ENCODE data around the gene CADPS2. TPM values are rescaled to one million over a fixed set of nuclear protein-coding genes. Genes with fewer than 3 reads are reported as not detected.

Gene CADPS2
- total and polyA plus RNA-seq, 2 of the 8 experiments (the other 6 are each of a cell fraction or from before 2014, with no cell fraction given) = 8.9 to 22.3 TPM

DNA sequence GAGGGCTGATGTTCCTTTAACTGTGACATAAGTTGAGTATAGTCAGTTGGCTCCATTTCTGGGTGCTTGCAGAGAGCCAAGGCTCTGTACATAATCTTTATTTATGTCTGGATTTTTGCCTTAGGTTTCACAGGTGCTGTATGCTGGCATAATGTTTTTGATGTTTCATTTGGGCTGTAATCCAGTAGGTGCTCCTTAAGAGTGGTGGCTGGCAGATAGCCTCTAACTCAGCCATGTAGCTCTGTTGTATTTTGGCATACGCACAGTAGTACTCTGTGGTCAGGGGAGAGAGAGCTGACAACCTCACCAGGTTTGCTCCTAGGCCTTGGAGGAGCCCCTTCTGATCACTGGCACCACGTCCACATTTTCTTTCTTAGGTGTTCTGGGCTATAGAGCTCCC is 248.5 kb downstream of the CADPS2 start (continued):
- TF ChIP-seq, protein P1, sequence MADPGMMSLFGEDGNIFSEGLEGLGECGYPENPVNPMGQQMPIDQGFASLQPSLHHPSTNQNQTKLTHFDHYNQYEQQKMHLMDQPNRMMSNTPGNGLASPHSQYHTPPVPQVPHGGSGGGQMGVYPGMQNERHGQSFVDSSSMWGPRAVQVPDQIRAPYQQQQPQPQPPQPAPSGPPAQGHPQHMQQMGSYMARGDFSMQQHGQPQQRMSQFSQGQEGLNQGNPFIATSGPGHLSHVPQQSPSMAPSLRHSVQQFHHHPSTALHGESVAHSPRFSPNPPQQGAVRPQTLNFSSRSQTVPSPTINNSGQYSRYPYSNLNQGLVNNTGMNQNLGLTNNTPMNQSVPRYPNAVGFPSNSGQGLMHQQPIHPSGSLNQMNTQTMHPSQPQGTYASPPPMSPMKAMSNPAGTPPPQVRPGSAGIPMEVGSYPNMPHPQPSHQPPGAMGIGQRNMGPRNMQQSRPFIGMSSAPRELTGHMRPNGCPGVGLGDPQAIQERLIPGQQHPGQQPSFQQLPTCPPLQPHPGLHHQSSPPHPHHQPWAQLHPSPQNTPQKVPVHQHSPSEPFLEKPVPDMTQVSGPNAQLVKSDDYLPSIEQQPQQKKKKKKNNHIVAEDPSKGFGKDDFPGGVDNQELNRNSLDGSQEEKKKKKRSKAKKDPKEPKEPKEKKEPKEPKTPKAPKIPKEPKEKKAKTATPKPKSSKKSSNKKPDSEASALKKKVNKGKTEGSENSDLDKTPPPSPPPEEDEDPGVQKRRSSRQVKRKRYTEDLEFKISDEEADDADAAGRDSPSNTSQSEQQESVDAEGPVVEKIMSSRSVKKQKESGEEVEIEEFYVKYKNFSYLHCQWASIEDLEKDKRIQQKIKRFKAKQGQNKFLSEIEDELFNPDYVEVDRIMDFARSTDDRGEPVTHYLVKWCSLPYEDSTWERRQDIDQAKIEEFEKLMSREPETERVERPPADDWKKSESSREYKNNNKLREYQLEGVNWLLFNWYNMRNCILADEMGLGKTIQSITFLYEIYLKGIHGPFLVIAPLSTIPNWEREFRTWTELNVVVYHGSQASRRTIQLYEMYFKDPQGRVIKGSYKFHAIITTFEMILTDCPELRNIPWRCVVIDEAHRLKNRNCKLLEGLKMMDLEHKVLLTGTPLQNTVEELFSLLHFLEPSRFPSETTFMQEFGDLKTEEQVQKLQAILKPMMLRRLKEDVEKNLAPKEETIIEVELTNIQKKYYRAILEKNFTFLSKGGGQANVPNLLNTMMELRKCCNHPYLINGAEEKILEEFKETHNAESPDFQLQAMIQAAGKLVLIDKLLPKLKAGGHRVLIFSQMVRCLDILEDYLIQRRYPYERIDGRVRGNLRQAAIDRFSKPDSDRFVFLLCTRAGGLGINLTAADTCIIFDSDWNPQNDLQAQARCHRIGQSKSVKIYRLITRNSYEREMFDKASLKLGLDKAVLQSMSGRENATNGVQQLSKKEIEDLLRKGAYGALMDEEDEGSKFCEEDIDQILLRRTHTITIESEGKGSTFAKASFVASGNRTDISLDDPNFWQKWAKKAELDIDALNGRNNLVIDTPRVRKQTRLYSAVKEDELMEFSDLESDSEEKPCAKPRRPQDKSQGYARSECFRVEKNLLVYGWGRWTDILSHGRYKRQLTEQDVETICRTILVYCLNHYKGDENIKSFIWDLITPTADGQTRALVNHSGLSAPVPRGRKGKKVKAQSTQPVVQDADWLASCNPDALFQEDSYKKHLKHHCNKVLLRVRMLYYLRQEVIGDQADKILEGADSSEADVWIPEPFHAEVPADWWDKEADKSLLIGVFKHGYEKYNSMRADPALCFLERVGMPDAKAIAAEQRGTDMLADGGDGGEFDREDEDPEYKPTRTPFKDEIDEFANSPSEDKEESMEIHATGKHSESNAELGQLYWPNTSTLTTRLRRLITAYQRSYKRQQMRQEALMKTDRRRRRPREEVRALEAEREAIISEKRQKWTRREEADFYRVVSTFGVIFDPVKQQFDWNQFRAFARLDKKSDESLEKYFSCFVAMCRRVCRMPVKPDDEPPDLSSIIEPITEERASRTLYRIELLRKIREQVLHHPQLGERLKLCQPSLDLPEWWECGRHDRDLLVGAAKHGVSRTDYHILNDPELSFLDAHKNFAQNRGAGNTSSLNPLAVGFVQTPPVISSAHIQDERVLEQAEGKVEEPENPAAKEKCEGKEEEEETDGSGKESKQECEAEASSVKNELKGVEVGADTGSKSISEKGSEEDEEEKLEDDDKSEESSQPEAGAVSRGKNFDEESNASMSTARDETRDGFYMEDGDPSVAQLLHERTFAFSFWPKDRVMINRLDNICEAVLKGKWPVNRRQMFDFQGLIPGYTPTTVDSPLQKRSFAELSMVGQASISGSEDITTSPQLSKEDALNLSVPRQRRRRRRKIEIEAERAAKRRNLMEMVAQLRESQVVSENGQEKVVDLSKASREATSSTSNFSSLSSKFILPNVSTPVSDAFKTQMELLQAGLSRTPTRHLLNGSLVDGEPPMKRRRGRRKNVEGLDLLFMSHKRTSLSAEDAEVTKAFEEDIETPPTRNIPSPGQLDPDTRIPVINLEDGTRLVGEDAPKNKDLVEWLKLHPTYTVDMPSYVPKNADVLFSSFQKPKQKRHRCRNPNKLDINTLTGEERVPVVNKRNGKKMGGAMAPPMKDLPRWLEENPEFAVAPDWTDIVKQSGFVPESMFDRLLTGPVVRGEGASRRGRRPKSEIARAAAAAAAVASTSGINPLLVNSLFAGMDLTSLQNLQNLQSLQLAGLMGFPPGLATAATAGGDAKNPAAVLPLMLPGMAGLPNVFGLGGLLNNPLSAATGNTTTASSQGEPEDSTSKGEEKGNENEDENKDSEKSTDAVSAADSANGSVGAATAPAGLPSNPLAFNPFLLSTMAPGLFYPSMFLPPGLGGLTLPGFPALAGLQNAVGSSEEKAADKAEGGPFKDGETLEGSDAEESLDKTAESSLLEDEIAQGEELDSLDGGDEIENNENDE (IDR thresholded peaks at IDR 0.05; ENCODE audit: insufficient replicate concordance, low read length) = no peak
- TF ChIP-seq RAD21 (IDR thresholded peaks at IDR 0.05 in 1 of 2, conservative IDR thresholded peaks at IDR 0.05 in 1 of 2; ENCODE audit: low read depth in 2 of 2, low read length in 2 of 2) (no peak), CBX8 (IDR thresholded peaks at IDR 0.05; ENCODE audit: borderline replicate concordance, low read depth, low read length) (no peak), SUZ12 (IDR thresholded peaks at IDR 0.05; ENCODE audit: low read length) (no peak), CREB1 (IDR thresholded peaks at IDR 0.05) (no peak), SRF (IDR thresholded peaks at IDR 0.05; ENCODE audit: low read depth, low read length) (no peak), ZNF274 (IDR thresholded peaks at IDR 0.05; ENCODE audit: borderline replicate concordance, extremely low read depth, low read length) (no peak), TAF7 (optimal IDR thresholded peaks at IDR 0.05; ENCODE audit: borderline replicate concordance, low read depth, low read length) (no peak), CHD2 (IDR thresholded peaks at IDR 0.05; ENCODE audit: low read length) (no peak), NRF1 (IDR thresholded peaks at IDR 0.05; ENCODE audit: low read depth, low read length) (no peak), JUN (IDR thresholded peaks at IDR 0.05; ENCODE audit: low read depth, low read length) (no peak), GABPA (IDR thresholded peaks at IDR 0.05; ENCODE audit: borderline replicate concordance, insufficient read depth, low read length) (no peak)

Data from H1 (cell line).